Metanephros (tissue), 2 donors: ENCODE measurements around the gene JPT2. TPM values are rescaled to one million over a fixed set of nuclear protein-coding genes. Genes with fewer than 3 reads are reported as not detected.

Source experiments
- small RNA-seq: library from RNA; depleted of rRNA; stranded (forward); fragments of <200 nt; gene quantifications from one replicate; pipeline ENCODE3, GENCODE V24; 2014; ENCODE audit warnings: low replicate concordance
- total RNA-seq: library from RNA; depleted of rRNA; stranded (reverse); fragments of >200 nt; gene quantifications from one replicate; pipeline ENCODE4 v1.2.3, GENCODE V29; 2014

JPT2 gene, protein sequence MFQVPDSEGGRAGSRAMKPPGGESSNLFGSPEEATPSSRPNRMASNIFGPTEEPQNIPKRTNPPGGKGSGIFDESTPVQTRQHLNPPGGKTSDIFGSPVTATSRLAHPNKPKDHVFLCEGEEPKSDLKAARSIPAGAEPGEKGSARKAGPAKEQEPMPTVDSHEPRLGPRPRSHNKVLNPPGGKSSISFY
- total RNA-seq, result 44.8 TPM

DNA sequence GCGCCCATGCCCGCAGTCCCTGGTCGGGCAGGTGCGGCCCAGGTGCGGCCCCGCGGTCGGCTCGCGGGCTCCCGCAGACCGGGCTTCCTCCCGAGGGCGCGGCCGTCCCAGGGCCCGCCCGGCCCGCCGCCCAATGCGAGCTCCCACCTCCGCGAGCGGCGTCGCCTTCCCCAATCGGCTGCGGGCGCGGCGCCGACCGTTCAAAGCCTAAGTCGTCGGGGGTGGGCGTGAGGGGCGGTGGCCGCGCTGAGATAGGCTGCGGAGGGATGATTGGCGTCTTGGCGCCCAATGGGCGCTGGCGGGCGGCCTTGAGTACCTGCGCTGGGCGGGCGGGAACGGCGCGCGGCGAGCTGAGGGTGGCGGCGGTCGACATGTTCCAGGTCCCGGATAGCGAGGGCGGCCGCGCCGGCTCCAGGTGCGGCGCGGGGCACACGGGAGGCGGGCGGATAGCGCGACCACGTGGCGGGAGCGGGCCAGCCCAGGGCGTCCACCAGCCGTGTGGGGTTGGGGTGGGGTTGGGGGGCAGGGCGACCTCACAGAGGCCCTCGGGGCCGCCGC, at the start of gene JPT2:
TSS of gene JPT2 (plus strand) at position 338 of the 558 bp plus-strand sequence. CDS start at position 372, 34 bp downstream.

DNA sequence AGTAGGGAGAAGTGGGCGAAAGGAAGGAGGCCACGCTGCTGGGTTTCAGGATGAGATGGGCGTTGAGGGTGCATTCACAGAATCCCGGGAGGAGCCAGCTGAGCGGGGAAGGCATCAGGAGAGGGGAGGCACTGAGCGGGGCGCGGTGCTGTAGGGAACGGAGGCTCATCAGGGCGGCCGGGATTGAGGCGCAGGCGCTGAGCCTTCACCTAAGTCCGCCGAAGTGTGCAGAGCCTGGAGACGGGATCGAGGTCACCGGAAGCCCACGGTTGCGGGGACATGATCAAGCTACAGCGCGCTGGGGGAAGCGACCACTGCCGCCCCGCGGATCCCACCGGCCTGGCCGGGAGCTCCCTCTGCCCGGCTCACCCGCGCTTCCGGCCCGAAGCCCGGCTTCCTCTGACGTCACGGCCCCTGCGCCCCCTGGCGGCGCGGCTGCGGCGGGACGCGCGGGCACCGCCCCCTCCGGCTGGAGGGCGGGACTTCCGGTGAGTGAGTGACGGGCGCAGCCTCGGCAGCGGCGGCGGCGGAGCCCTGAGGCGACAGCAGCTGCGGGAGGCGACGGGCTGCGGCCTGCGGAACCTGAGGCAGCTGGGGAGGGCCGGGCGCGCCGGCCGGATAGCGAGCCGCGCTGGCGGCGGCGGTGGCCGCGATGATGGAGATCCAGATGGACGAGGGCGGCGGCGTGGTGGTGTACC, 27.8 kb downstream of the JPT2 start, which contains the start of gene MAPK8IP3:
TSS of gene MAPK8IP3 (plus strand) at position 508 of the 698 bp plus-strand sequence. CDS start at position 653, 145 bp downstream.

Small RNA genes lying within 50 kb of the gene (small RNA-seq; reads per million reads assigned to genes)
- not detected for gene MIR3177

Other genes starting within 250 kb of the JPT2 start
- gene PERCC1, start 247.2 kb upstream of the JPT2 start, total RNA-seq, result not detected
- gene CCDC154, start 233.7 kb upstream of the JPT2 start, total RNA-seq, result 2.2 TPM
- 107 TPM for gene CLCN7, start 203.3 kb upstream of the JPT2 start, total RNA-seq
- gene PTX4, start 189.3 kb upstream of the JPT2 start, total RNA-seq, result 0.18 TPM
- 48.3 TPM for gene TELO2, start 184.9 kb upstream of the JPT2 start, total RNA-seq
- 27.7 TPM for gene TMEM204, start 144.6 kb upstream of the JPT2 start, total RNA-seq
- gene IFT140, start 66.2 kb upstream of the JPT2 start, total RNA-seq, result 68.0 TPM
- gene CRAMP1, start 65.9 kb upstream of the JPT2 start, total RNA-seq, result 17.2 TPM
- gene MAPK8IP3, start 27.9 kb downstream of the JPT2 start, total RNA-seq, result 65.9 TPM
- 43.1 TPM for gene NME3, start 93.3 kb downstream of the JPT2 start, total RNA-seq
- 20.1 TPM for gene EME2, start 94.5 kb downstream of the JPT2 start, total RNA-seq
- 63.4 TPM for gene MRPS34, start 94.9 kb downstream of the JPT2 start, total RNA-seq
- gene SPSB3, start 104.3 kb downstream of the JPT2 start, total RNA-seq, result 78.3 TPM
- 70.1 TPM for gene NUBP2, start 104.7 kb downstream of the JPT2 start, total RNA-seq
- gene IGFALS, start 115.4 kb downstream of the JPT2 start, total RNA-seq, result 7.0 TPM
- 73.6 TPM for gene HAGH, start 148.5 kb downstream of the JPT2 start, total RNA-seq
- gene FAHD1, start 148.9 kb downstream of the JPT2 start, total RNA-seq, result 98.6 TPM
- 0.29 TPM for gene MEIOB, start 193.9 kb downstream of the JPT2 start, total RNA-seq
- gene HS3ST6, start 240.1 kb downstream of the JPT2 start, total RNA-seq, result 1.2 TPM